Endothelial cell (in vitro differentiated cells): ENCODE data around the gene DOCK4. TPM values are rescaled to one million over a fixed set of nuclear protein-coding genes. Genes with fewer than 3 reads are reported as not detected.
A peak's percentile ranks its signal among the peaks of the same experiment; 100 is the strongest.

Experiments
- DNase-seq: peaks from one replicate; pipeline ENCODE4 v3.0.0; 2021; ENCODE audit warnings: low spot score
- H3K27ac Mint-ChIP-seq: one replicate; pipeline ENCODE4 v1.8.0; 2021; ENCODE audit warnings: mixed read lengths, inconsistent platforms; ENCODE audit not compliant: unreplicated experiment
- H3K27me3 Mint-ChIP-seq: one replicate; pipeline ENCODE4 v1.8.0; 2021; ENCODE audit warnings: mild to moderate bottlenecking, moderate library complexity, mixed read lengths, inconsistent platforms; ENCODE audit not compliant: unreplicated experiment
- H3K36me3 Mint-ChIP-seq: one replicate; pipeline ENCODE4 v1.8.0; 2021; ENCODE audit warnings: mild to moderate bottlenecking, low read depth, mixed read lengths, inconsistent platforms; ENCODE audit not compliant: unreplicated experiment
- H3K4me1 Mint-ChIP-seq: one replicate; pipeline ENCODE4 v1.8.0; 2021; ENCODE audit warnings: mild to moderate bottlenecking, mixed read lengths, inconsistent platforms; ENCODE audit not compliant: unreplicated experiment
- H3K4me3 Mint-ChIP-seq: one replicate; pipeline ENCODE4 v1.8.0; 2021; ENCODE audit warnings: mild to moderate bottlenecking, mixed read lengths, inconsistent platforms; ENCODE audit not compliant: unreplicated experiment
- H3K9me3 Mint-ChIP-seq: one replicate; pipeline ENCODE4 v1.8.0; 2021; ENCODE audit warnings: mixed read lengths, inconsistent platforms; ENCODE audit not compliant: unreplicated experiment
- CTCF ChIP-seq: fragments of 200-600 bp; sonication (generic); IDR thresholded peaks from one replicate; pipeline ENCODE4 v1.5.0; 2021; ENCODE audit warnings: antibody characterized with exemption; ENCODE audit not compliant: unreplicated experiment
- total RNA-seq: library from RNA; stranded (reverse); fragmentation: NEBNext Ultra II Directional; extraction: Animal tissue kit (Norgen Biotek cat#: 25700); gene quantifications from one replicate; pipeline ENCODE4 v1.2.1, GENCODE V29; 2021; ENCODE audit not compliant: unreplicated experiment

DOCK4 gene
- total RNA-seq, 1 donor from 2014 or later: 99.2 TPM

GRCh38 chr7:111894518-111894917 lies 311.7 kb downstream of the DOCK4 start:
- Mint-ChIP-seq H3K27me3 (peaks cover 3% of the 10 kb centered on the region), H3K9me3 (no peaks in the 10 kb centered on the region), H3K4me1 (peaks cover 15% of the 10 kb centered on the region), H3K36me3 (peaks cover 50% of the 10 kb centered on the region), H3K4me3 (peak overlapping the region; percentile 61), H3K27ac (peak overlapping the region; percentile 50)
- no peak for DNase-seq
- no peak for TF ChIP-seq CTCF

- TF ChIP-seq CTCF: no peak
- peaks cover 40% of the 10 kb centered on the region for H3K36me3 Mint-ChIP-seq
- no peaks in the 10 kb centered on the region for H3K9me3 Mint-ChIP-seq
- no peak for DNase-seq
- H3K27me3 Mint-ChIP-seq: peaks cover 3% of the 10 kb centered on the region
- H3K27ac Mint-ChIP-seq: no peak overlapping the region
- peaks cover 15% of the 10 kb centered on the region for H3K4me1 Mint-ChIP-seq
- no peak overlapping the region for H3K4me3 Mint-ChIP-seq
Measured at GRCh38 chr7:111893190-111893589, 313.0 kb downstream of the DOCK4 start.

- Mint-ChIP-seq H3K9me3 (no peaks in the 10 kb centered on the region), H3K36me3 (peaks cover 34% of the 10 kb centered on the region), H3K4me1 (peaks cover 15% of the 10 kb centered on the region), H3K27ac (no peak overlapping the region), H3K4me3 (no peak overlapping the region), H3K27me3 (peaks cover 3% of the 10 kb centered on the region)
- DNase-seq: no peak
- TF ChIP-seq CTCF: no peak
Measured at GRCh38 chr7:111892588-111892987, 313.6 kb downstream of the DOCK4 start.

- Mint-ChIP-seq H3K4me3 (no peak overlapping the region), H3K27ac (no peak overlapping the region), H3K27me3 (peaks cover 3% of the 10 kb centered on the region), H3K9me3 (no peaks in the 10 kb centered on the region), H3K4me1 (peaks cover 18% of the 10 kb centered on the region), H3K36me3 (peaks cover 16% of the 10 kb centered on the region)
- no peak for TF ChIP-seq CTCF
- peak; percentile 42 for DNase-seq
Measured at GRCh38 chr7:111887734-111888133, 318.5 kb downstream of the DOCK4 start.

- H3K9me3 Mint-ChIP-seq: no peaks in the 10 kb centered on the region
- H3K36me3 Mint-ChIP-seq: peaks cover 18% of the 10 kb centered on the region
- DNase-seq: no peak
- H3K27me3 Mint-ChIP-seq: peaks cover 3% of the 10 kb centered on the region
- H3K27ac Mint-ChIP-seq: no peak overlapping the region
- peaks cover 15% of the 10 kb centered on the region for H3K4me1 Mint-ChIP-seq
- H3K4me3 Mint-ChIP-seq: no peak overlapping the region
- no peak for TF ChIP-seq CTCF
Measured at GRCh38 chr7:111886233-111886632, 320.0 kb downstream of the DOCK4 start.
